GM18502 (cell line): Measurements from ENCODE around the gene CDH13.

ENCODE experiments used
- ATAC-seq: cut with Tn5 transposase; IDR thresholded peaks from one replicate; pipeline ENCODE4 v1.9.1; 2021; ENCODE audit warnings: mild to moderate bottlenecking; ENCODE audit not compliant: unreplicated experiment, poor library complexity

Gene CDH13

DNA sequence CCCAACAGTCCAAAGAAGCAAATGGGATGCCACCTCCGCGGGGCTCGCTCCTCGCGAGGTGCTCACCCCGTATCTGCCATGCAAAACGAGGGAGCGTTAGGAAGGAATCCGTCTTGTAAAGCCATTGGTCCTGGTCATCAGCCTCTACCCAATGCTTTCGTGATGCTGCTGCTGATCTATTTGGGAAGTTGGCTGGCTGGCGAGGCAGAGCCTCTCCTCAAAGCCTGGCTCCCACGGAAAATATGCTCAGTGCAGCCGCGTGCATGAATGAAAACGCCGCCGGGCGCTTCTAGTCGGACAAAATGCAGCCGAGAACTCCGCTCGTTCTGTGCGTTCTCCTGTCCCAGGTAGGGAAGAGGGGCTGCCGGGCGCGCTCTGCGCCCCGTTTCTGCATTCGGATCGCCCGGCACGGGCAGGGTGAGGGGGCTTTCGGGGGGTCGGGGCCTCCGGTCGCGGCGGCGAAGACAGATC, at the start of gene CDH13:
Gene CDH13 (plus strand): TSS at position 179 of the 471 bp plus-strand sequence.
- ATAC-seq, result no peak

DNA sequence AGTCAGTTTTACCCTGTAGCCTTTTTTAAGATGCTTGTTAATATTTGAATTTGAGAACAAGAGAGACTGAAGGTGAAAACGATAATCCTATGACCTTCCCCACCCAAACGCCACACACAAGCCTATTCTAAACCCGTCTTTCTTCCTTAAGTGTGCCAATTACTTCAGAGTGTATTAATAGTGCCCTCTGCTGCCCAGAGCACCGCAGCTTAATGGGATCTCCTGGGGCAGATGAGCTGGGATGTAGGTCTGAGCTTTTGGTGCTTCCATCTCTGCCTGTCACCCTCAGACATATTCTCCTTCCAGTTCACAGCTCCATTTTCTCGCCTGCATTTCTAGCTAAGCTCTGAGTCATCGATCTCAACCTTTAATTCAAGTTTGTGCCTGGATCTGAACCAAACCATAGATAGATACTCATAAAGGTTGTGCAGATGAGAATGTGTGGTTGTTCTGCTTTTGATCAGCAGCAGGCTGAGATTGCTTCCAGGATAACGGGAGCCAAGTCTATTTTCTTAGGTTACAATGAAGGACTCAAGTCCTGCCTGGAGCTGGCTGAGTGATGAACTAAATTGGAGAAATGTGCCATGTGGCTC, 46.4 kb upstream of the CDH13 start:
- ATAC-seq, result no peak

DNA sequence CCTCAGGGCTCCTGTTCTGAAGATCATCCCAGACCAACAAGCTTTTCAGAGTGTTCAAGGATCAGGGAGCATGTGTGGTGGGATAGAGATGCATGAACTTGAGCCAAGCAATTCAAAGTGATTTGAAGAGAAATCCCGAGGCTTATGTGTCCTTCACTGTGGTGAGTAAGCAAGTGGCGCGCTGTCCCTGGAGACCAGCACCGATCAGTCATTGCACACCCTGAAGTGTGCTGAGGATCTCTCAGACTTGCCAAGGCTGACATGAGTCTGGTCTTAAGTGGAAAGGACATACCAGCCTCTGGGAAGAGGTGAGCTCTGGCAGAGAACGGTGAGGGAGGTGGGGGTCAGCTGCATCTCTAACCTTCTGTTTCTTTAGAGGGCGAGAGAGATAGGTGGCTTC, 43.8 kb upstream of the CDH13 start:
- no peak for ATAC-seq

DNA sequence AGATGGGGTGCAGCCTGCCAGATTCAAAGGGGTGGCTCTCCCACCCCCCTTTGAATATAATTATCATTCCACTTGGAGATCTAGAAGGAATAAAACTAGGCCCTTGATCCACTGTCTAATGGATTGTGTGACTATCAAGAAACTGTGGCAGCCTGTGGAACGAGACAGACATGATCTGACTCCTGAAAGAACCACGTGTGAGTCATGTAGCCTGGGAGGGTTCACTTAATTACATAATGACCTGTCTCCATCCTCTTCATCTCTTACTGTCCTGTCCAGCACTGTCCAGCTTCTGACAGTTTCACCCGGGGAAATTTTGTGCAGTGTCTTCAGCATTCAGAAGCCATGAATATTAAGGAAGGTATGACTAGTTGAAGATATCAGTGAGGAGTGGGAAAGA, 43.3 kb upstream of the CDH13 start:
- ATAC-seq, result no peak

DNA sequence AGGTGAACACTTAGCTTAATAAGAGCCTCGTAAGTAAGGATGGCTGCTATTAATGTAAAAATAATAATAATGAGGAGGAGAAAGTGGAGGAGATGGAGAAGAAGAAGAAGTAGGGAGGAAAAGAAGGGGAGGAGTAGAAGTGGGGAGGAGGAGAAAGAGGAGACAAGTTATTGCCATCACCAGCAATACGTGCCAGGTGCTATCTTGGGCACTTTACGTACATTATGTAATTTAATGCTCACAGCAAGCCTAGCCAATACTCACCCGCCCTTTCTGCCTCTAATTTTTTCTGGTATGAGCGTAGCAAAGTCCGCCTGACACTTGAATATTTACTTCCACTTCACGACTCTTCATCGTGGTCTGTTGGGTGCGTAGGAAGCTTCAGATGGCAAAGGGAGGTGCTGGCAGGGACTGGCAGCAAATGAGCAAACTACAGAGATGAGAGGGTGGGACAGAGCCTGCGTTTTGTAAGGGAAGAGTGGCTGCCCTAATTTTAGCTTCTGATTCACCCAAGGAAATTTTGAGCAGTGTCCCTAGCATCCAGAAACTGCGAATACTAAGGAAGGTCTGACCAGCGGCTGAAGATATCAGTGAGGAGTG, 42.1 kb upstream of the CDH13 start:
- no peak for ATAC-seq

DNA sequence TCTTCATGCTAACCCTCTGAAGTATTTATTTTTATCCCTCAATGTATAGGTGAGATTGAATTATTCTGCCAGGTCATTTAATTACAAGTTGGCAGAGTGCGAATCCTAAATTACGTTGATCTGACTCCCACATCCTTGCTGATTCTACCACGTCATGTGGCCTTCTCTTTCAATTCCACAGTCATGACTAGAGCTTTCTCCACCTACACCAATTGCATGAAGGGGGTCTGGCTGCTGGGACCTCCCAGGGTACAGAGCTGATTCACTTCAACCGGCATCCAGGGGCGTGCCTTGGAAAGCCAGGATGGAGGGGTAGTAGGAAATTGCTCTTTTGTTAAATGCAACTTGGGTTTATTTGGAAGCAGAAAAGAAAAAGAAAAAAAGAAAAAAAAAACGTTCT, 41.1 kb upstream of the CDH13 start:
- ATAC-seq, result no peak

DNA sequence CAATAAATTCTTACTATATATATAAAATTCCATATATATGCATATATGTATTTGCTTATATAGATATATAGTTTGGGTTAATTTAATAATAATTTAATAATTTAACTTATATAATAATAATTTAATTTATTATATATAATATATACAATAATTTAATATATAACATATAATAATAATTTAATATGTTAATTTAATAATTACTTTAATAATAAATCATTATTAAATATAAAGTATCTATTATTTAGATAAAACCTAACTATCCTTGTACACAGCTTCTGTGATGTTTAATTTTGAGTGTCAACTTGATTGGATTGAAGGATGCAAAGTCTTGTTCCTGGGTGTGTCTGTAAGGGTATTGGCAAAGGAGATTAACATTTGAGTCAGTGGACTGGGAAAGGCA, 40.6 kb upstream of the CDH13 start:
- ATAC-seq, result no peak

DNA sequence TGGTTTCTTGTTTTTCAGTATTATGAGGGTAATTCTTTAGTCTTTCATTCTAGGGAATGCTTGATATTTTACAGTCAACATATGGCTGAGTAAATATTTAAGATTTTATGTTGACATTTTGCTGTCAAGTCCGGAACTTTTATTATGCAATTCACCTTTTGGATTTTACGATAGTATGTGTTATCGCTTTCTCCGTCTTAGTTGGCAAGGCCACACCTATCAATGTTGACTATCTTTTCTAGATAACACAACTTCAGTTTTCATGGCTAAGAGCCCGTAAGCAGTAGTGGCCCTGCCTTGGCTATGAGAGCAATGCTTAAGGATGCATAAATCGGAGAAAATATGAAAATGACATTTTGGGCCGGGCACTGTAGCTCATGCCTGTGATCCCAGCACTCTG, 39.5 kb upstream of the CDH13 start:
- no peak for ATAC-seq

DNA sequence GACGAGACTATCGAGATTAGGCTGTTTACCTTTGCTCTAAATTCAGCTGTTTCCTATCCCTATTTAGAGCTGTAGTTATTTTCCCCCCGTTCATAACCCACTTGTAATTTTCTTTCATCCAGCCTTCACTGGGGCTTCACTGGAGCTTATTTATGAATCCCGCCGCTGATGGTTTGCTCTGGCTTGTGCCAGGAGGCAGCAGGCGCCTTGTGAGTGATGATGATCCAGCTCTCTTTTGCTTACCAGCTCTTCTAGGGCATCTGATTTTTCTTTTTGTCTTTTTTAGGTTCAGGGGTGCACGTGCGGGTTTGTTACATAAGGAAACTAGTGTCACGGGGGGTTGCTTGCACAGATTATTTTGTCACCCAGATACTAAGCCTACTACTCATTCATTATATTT, 37.4 kb upstream of the CDH13 start:
- ATAC-seq, result no peak

DNA sequence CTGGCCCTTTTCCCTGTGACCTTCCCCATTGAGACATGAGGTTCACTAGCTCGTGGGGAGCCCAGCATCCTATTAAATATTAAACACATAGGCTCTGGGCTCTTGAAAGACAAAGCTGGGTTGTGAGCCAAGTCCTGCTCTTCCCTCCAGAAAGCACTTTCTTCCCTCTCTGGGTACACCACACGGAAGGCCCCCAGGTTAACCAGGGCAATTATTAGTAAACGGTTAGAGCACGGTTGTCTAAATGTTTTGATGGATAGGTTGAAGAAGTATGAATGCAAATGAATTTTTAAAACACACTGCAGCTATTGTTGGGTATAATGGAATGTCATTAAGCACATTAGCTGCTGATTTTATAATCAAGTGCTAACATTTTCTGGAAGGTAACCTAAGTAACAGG, 32.7 kb upstream of the CDH13 start:
- no peak for ATAC-seq

DNA sequence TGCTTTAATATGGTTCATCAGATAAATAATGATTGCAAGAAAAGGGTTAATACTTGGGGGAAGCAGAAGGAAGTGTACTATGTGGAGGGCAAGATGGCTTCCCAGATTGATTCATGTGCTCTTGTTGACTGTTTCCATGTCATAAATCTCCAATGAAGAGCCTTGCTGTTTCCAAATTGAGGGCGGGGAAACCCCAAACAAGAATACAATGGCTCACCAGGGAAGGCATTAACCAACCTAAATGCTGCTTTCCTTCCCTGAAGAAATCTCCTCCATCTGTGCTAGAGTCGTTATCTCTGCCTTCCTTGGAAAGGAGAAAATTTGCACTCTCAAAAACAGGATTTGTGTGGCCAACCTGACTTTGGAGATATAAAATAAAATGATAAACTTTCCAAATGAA, 28.0 kb upstream of the CDH13 start:
- ATAC-seq, result no peak

DNA sequence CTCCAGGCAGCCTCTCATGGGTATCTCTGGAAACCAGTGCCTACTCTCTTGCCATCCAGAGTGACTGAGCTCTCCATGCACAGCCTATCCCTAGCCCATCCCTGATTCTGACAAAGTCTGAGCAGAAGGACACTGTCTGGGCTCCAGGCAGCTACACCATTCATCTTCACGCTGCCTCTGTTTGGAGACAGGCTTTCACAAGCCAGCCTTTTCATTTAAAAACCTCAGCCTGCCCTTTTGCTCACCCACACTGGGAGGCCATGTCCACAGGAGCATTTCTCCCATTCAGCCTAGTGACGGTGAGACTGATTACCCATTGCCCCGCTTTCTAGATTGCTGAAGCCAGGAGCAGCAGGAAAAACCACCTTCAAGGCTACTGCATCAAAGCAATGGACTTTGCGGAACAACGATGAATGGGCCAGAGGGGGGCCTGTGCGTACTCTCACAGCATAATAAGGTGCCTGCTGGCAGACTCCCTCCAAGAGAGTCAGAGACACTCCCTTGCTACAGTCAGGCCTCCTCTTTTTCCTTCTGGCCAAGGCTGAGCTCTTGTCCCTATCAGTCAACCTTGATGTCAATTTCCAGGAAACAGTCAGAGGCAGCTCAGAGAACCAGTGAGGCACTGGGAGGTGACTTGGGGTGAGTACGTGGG, 24.7 kb upstream of the CDH13 start:
- no peak for ATAC-seq

DNA sequence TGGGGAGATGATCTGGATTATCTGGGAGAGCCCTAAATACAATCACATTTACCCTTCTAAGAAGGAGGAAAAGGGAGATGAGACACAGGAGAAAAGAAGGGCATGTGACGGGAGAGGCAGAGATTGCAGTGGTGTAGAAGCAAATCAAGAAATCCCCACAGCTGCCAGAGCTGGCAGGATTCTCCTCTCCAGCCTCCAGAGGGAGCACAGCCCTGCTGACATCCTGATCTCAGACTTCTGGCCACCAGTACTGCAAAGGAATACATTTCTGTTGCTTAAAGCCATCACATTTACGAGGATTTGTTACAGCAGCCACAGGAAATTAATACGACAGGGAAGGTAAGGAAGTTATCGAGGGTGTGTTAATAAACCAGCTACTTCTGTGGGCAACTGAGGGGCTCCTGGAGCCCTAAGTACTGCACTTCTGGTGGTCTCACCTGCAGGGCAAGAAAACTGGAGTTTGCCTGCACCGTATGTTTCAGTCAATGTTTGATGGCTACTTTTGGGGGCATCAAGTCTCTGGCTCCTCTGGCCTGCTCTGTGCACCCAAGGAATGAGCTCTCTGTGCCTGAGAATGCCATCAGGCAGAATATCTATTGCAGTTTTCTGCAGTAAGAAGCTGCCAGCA, 22.9 kb upstream of the CDH13 start:
- no peak for ATAC-seq

DNA sequence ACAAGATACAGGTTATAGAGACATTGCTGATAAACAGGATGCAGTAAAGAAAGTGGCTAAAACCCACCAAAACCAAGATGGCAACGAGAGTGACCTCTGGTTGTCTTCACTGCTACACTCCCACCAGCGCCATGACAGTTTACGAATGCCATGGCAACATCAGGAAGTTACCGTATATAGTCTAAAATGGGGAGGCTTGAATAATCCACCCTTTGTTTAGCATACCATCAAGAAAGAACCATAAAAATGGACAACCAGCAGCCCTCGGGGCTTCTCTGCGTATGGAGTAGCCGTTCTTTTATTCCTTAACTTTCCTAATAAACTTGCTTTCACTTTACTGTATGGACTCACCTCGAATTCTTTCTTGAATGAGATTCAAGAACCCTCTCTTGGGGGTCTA, 21.7 kb upstream of the CDH13 start:
- no peak for ATAC-seq

DNA sequence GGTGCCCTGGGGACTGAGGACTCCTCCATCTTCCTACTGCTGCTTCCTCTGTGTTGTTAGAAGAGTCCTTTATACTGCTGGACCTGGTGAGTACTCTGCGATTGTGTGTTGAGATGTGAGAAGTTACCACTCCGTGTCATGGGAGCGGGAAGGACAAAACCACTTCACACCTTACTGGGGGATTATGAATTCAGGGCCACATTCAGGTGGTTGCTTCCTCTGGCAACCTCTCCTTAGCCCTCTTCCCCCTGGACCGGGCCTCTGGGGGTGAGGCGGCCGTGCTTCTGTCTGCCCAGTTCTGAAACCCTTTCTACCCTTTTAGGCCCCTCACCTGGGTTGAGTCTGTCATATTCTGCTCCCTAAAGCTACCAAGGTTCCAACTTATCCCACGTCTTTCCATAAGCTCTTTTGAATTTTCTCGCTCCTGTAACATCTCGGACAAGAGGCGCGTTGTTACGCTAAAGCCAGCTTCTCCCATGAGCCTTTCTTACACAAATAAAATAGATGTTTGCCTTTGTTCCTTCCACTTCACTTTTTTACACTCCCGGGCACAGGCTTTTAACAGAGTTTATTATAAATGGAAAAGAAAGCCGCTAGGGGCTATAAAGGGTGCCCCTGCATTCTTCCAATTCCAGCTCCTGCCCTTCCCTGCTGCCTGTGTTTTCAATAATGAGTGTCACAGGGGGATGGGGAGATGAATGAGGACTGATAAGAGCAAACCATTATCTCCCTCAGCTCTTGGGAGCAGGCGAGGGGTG, 20.7 kb upstream of the CDH13 start:
- no peak for ATAC-seq

DNA sequence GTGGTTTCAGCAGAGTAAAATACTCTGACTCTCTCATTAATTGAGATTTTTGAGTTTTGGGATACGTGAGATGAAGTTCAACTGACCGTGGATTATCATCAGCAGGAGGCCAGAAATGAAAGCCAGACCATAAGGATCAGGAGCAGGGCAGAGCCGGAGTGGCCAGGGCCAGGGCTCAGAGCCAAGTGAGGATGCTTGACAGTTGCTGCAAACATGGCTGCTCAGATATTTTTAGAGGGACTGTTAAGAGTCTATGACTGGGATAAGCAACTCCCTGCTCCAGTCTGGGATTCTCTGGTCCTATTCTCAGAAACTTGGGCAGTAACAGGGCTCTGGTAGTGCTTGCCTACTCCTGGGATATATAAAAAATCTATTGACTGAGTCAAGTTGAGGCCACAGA, 17.6 kb upstream of the CDH13 start:
- ATAC-seq, result no peak

DNA sequence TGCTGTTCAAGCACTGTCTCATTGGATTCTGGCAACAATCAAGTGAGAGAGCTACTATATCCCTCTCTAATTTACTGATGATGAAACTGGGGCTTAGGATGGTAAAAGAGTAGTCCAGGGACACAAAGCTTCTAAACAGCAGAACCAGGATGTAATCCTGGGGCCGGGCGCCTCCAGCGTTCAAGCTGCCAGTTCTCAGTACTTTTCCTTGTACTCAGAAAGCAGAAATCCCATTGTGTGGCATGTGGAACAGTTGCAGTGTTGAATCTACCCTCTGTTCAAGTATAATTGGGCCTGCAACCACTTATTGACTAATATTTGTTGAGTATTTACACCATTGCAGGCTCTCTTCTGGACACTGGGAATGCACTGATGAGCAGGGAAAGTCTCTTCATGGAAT, 14.5 kb upstream of the CDH13 start:
- no peak for ATAC-seq

DNA sequence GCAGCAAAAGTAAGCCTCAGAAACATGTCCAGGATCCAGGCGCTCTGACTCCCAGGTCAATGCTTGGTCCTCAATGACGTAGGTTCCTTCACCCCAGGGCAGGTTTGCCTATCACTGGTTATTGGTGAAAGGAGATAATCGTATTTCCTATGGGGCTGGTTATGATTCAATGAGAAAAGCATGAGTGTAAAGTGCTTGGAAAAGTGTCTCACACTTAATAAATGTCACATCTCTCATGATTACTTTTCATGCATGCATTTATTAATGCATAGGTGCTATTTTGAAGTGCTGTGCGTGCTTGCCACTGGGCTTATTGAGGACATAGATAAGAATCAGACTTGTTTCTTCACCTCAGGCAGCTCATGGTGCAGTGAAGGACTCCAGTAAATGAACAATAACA, 10.4 kb upstream of the CDH13 start:
- ATAC-seq, result no peak

DNA sequence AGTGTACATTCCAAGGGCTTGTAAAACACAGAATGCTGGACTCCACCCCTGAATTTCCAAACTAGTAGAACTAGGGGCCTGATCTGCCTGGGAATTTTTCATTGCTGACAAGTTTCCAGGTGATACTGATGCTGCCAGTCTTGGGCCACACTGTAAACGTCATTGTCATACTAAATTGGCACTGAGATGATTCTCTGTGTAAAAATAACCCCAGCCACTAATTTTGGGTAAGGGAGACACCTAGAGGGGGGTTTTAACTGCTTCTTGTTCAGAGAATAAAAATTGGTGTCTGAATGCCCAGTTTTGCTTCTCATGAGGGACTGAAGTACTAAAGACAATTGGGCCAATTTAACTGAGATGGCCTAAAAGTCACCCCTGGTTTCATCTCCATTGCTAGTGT, 5.0 kb upstream of the CDH13 start:
- no peak for ATAC-seq

DNA sequence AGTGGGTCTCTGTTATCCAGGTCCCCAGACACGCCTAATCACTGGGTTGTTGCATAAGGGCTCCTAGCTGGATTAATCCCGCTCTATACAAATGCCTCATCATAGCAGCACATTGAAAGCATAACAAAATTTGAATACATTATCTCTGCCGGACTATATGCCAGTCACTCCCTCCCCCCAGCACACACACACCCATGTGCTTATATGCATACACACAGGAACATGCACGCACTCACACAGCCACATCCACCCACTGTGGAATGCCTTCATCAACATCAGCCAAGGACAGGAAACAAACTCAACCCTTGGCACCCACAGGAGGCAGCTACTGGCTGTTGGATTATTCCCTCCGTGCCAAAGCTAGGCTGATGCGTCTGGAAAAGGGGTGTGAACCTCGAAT, 3.5 kb upstream of the CDH13 start:
- ATAC-seq, result no peak
